Uterus (tissue), 4 donors: Measurements from ENCODE around the gene RC3H1. TPM values are rescaled to one million over a fixed set of nuclear protein-coding genes. Genes with fewer than 3 reads are reported as not detected.
A peak's percentile ranks its signal among the peaks of the same experiment; 100 is the strongest.

Experiments used
- DNase-seq, 2 donors: peaks; one replicate each; pipeline ENCODE4 v3.0.0-alpha.2; 2019 to 2020
- H3K27ac ChIP-seq, 2 donors: fragments of 200-600 bp; sonication (generic); 1 replicate in 1 of 2; 2 replicates in 1 of 2; pipeline ENCODE4 v1.5.1; 2016 to 2018
- H3K27me3 ChIP-seq, 2 donors: fragments of 200-600 bp; sonication (generic); one replicate each; pipeline ENCODE4 v1.5.1; 2018 to 2019; ENCODE audit warnings: control low read depth in 1 of 2
- H3K36me3 ChIP-seq, 2 donors: fragments of 200-600 bp; sonication (generic); one replicate each; pipeline ENCODE4 v1.5.1; 2019; ENCODE audit warnings: control low read depth in 1 of 2
- H3K4me1 ChIP-seq, 2 donors: fragments of 200-600 bp; sonication (generic); one replicate each; pipeline ENCODE4 v1.5.1; 2018 to 2019; ENCODE audit warnings: control low read depth in 1 of 2
- H3K4me3 ChIP-seq, 2 donors: fragments of 200-600 bp; sonication (generic); 1 replicate in 1 of 2; 2 replicates in 1 of 2; pipeline ENCODE4 v1.5.1; 2018 to 2019; ENCODE audit warnings: mild to moderate bottlenecking in 1 of 2
- H3K9me3 ChIP-seq, 2 donors: fragments of 200-600 bp; sonication (generic); one replicate each; pipeline ENCODE4 v1.5.1; 2019; ENCODE audit warnings: control low read depth in 1 of 2
- POLR2A ChIP-seq, 2 donors: fragments of 450-650 bp; IDR thresholded peaks; one replicate each; pipeline ENCODE4 v1.6.1; 2016; ENCODE audit warnings: antibody characterized with exemption in 2 of 2, mild to moderate bottlenecking in 1 of 2, moderate library complexity in 1 of 2
- intact Hi-C: fragments of 100-400 bp; cut with DNase I; formaldehyde crosslinking; loops from one replicate; pipeline ENCODE4 v1.15.1; 2023; ENCODE audit warnings: low total_unique reads
- total RNA-seq, 4 donors: library from RNA; depleted of rRNA in 3 of 4; stranded (reverse); fragments of >200 nt in 3 of 4; gene quantifications; one replicate each; pipeline versions ENCODE4 v1.1.0 to v1.2.4, GENCODE V29; 2014 to 2023
- TF ChIP-seq, protein P1 (sequence below), 4 experiments: fragments of 200-600 bp in 2 of 4; fragments of 450-650 bp in 2 of 4; sonication (generic) in 2 of 4; IDR thresholded peaks; one replicate each; pipeline ENCODE4 v1.5.1; 2016 to 2019; ENCODE audit warnings: antibody characterized with exemption in 4 of 4, mild to moderate bottlenecking in 2 of 4, moderate library complexity in 1 of 4
- donor health status: DM: yes; HTN: yes; CAD: no.

Gene RC3H1
- total RNA-seq, 4 donors from 2014 or later, result 15.9 to 45.7 (median 32.7) TPM

GRCh38 chr1:174031099-174031498 is 8.9 kb upstream of the RC3H1 start:
- Histone ChIP-seq H3K4me3 (no peak overlapping the region), H3K36me3 (no peaks in the 10 kb centered on the region), H3K9me3 (no peaks in the 10 kb centered on the region), H3K27ac (no peak overlapping the region), H3K27me3 (no peaks in the 10 kb centered on the region), H3K4me1 (no peaks in the 10 kb centered on the region)
- TF ChIP-seq, protein P1, sequence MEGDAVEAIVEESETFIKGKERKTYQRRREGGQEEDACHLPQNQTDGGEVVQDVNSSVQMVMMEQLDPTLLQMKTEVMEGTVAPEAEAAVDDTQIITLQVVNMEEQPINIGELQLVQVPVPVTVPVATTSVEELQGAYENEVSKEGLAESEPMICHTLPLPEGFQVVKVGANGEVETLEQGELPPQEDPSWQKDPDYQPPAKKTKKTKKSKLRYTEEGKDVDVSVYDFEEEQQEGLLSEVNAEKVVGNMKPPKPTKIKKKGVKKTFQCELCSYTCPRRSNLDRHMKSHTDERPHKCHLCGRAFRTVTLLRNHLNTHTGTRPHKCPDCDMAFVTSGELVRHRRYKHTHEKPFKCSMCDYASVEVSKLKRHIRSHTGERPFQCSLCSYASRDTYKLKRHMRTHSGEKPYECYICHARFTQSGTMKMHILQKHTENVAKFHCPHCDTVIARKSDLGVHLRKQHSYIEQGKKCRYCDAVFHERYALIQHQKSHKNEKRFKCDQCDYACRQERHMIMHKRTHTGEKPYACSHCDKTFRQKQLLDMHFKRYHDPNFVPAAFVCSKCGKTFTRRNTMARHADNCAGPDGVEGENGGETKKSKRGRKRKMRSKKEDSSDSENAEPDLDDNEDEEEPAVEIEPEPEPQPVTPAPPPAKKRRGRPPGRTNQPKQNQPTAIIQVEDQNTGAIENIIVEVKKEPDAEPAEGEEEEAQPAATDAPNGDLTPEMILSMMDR (IDR thresholded peaks at IDR 0.05), result no peak
- TF ChIP-seq POLR2A (IDR thresholded peaks at IDR 0.05), result no peak
- no peak for DNase-seq
- intact Hi-C loops, result no loop called here

DNA sequence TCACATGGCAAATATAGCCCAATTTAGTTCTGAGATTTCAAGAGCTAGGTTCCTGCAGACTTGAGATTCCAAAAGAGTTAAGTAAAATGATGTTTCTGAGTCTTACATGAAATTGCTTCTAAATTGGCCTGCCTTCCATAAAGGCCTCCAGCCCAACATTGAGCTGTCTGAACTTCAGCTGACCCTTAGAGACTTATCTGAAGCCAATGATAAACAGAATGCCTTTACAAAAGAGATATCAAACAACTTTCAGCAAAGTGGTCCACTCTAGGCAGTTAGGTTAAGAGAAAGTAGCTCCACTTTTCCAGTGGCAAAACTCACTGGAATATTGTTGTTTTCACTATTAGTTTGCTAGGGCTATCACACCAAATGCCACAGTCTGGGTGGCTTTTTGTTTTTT is 6.3 kb upstream of the RC3H1 start:
- intact Hi-C loops, result no loop called here
- no peaks in the 10 kb centered on the region for H3K36me3 ChIP-seq
- H3K4me1 ChIP-seq, result no peaks in the 10 kb centered on the region
- no peak for TF ChIP-seq POLR2A (IDR thresholded peaks at IDR 0.05)
- TF ChIP-seq, protein P1 (IDR thresholded peaks at IDR 0.05), result no peak
- H3K4me3 ChIP-seq, result no peak overlapping the region
- H3K9me3 ChIP-seq, result no peaks in the 10 kb centered on the region
- no peak overlapping the region for H3K27ac ChIP-seq
- no peak for DNase-seq
- no peaks in the 10 kb centered on the region for H3K27me3 ChIP-seq

DNA sequence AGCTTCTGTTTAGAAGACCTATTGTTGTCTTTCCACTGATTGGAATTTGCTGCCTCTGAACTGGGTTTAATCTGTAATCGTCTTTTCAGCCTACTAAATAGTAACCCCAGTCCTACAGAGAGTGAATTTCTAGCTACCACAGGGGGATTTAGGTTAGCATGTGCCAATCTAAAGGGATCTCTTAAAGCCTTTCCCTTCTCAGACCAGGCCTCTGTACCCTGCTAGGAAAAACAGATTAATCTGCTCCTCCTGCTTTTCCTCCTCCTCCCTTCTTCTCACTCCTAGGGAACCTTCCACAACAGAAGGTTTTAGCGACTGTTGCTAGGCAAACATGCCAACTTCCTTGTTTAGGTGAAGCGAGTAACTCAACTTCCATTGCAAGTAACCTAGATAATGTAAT is 1.3 kb upstream of the RC3H1 start:
- DNase-seq, result peak in 1 of 2 donors; percentile 22
- no peaks in the 10 kb centered on the region for H3K36me3 ChIP-seq
- H3K27me3 ChIP-seq, result no peaks in the 10 kb centered on the region
- peak overlapping the region; percentile 95 to 99 for H3K27ac ChIP-seq
- no peak for TF ChIP-seq POLR2A (IDR thresholded peaks at IDR 0.05)
- TF ChIP-seq, protein P1 (IDR thresholded peaks at IDR 0.05), result no peak
- H3K4me1 ChIP-seq, result peaks cover 0 to 8% of the 10 kb centered on the region in 2 donors
- intact Hi-C loops, result loop anchor here (5.0 kb wide), 1 partner anchor 156 kb away; the partner anchor contains the start of genes GAS5 and ZBTB37
- H3K4me3 ChIP-seq, result no peak overlapping the region
- H3K9me3 ChIP-seq, result no peaks in the 10 kb centered on the region

- no peaks in the 10 kb centered on the region for H3K9me3 ChIP-seq
- peak overlapping the region; percentile 95 to 99 for H3K27ac ChIP-seq
- peaks cover 0 to 8% of the 10 kb centered on the region in 2 donors for H3K4me1 ChIP-seq
- TF ChIP-seq POLR2A (IDR thresholded peaks at IDR 0.05), result no peak
- TF ChIP-seq, protein P1 (IDR thresholded peaks at IDR 0.05), result no peak
- H3K27me3 ChIP-seq, result no peaks in the 10 kb centered on the region
- H3K4me3 ChIP-seq, result peak overlapping the region; percentile 88 to 99
- no peak for DNase-seq
- H3K36me3 ChIP-seq, result no peaks in the 10 kb centered on the region
- intact Hi-C loops, result loop anchor here (5.0 kb wide), 1 partner anchor 156 kb away; the partner anchor contains the start of genes GAS5 and ZBTB37
Observed at GRCh38 chr1:174022976-174023277, 770 bp upstream of the RC3H1 start.

GRCh38 chr1:174021591-174022079 is 522 bp downstream of the RC3H1 start:
- intact Hi-C loops, result loop anchor here (5.0 kb wide), 1 partner anchor 154 kb away; the partner anchor contains the start of genes GAS5 and ZBTB37
- Histone ChIP-seq H3K36me3 (no peaks in the 10 kb centered on the region), H3K4me1 (peaks cover 0 to 8% of the 10 kb centered on the region in 2 donors), H3K9me3 (no peaks in the 10 kb centered on the region), H3K4me3 (peak overlapping the region; percentile 88 to 99), H3K27ac (peak overlapping the region; percentile 95 to 99), H3K27me3 (no peaks in the 10 kb centered on the region)
- peak; percentile 35 to 41 for DNase-seq
- TF ChIP-seq, protein P1 (IDR thresholded peaks at IDR 0.05), result no peak
- TF ChIP-seq POLR2A (IDR thresholded peaks at IDR 0.05), result no peak
